A673 (cell line): Measurements from ENCODE around the gene TRIM43B.
"Not testable (repeated sequence)": the region's sequence is repeated elsewhere in the genome, so short reads cannot be mapped to it uniquely, and the experiment has no call there.

Experiments used
- CTCF ChIP-seq: fragments of 300-800, 200-600 bp; sonication (generic); conservative IDR thresholded peaks from 2 replicates; pipeline ENCODE4 v1.5.1; 2017; ENCODE audit warnings: low read depth, mild to moderate bottlenecking, antibody characterized with exemption, low read length, moderate library complexity, mixed read lengths
- EZH2 ChIP-seq: fragments of 200-600 bp; sonication (generic); IDR thresholded peaks from 2 replicates; pipeline ENCODE4 v1.6.1; 2017; ENCODE audit warnings: borderline replicate concordance, low read depth, mild to moderate bottlenecking, mixed read lengths, antibody characterized with exemption, low read length; ENCODE audit not compliant: poor library complexity, severe bottlenecking

GRCh38 chr2:95434507-95435076, 50.0 kb downstream of the TRIM43B start:
- not testable (repeated sequence) for TF ChIP-seq CTCF, EZH2
